SU-DHL-6 (cell line): Measurements from ENCODE around the gene NRK.
"Not testable (repeated sequence)": the region's sequence is repeated elsewhere in the genome, so short reads cannot be mapped to it uniquely, and the experiment has no call there.

Experiments
- CTCF ChIP-seq: fragments of 200-600 bp; sonication (generic); IDR thresholded peaks from one replicate; pipeline ENCODE4 v1.5.1; 2017; ENCODE audit warnings: antibody characterized with exemption, mild to moderate bottlenecking, low read length, moderate library complexity; ENCODE audit not compliant: insufficient read depth, poor library complexity, severe bottlenecking
- EZH2phosphoT487 ChIP-seq: fragments of 200-600 bp; sonication (generic), shearing (Covaris generic); conservative IDR thresholded peaks from 2 replicates; pipeline ENCODE4 v1.6.1; 2018; ENCODE audit warnings: mild to moderate bottlenecking, antibody characterized with exemption, low read length, moderate library complexity, mixed read lengths

- TF ChIP-seq CTCF, EZH2phosphoT487: not testable (repeated sequence)
Observed at GRCh38 chrX:106000609-106001008, 178.3 kb downstream of the NRK start.
